OCI-LY7 (cell line): Measurements from ENCODE around the gene FLCN. TPM values are rescaled to one million over a fixed set of nuclear protein-coding genes. Genes with fewer than 3 reads are reported as not detected.

Experiments used
- BruUV-seq: library from RNA; stranded (reverse); fragments of 400-500 nt; replicated peaks from 2 replicates; lab custom pipeline; 2021; lab: Mats Ljungman, UMichigan
- CTCF ChIA-PET: fragments of 300-600 bp; sonication (Branson Sonifier 250); formaldehyde crosslinking; loops from one replicate; lab custom pipeline; 2022; ENCODE audit warnings: antibody characterized with exemption; ENCODE audit not compliant: unreplicated experiment; lab: Charles Lee
- POLR2A ChIA-PET: fragments of 300-600 bp; sonication (Branson Sonifier 250); formaldehyde crosslinking; loops from one replicate; lab custom pipeline; 2022; ENCODE audit warnings: antibody characterized with exemption; lab: Charles Lee
- DNase-seq: peaks from one replicate; pipeline ENCODE4 v3.0.0-alpha.2; 2015; ENCODE audit warnings: low spot score
- H2AFZ ChIP-seq: fragments of 200-600 bp; sonication (generic), shearing (Covaris generic); 2 replicates; pipeline ENCODE4 v1.6.1; 2014; ENCODE audit warnings: mild to moderate bottlenecking, antibody characterized with exemption, low read length, moderate library complexity
- H3K27ac ChIP-seq: fragments of 200-600 bp; sonication (generic); 2 replicates; pipeline ENCODE4 v1.5.1; 2014; ENCODE audit warnings: mixed run types, low read depth, mild to moderate bottlenecking, moderate library complexity, low read length, inconsistent platforms; ENCODE audit not compliant: poor library complexity, severe bottlenecking
- H3K36me3 ChIP-seq: fragments of 200-600 bp; sonication (generic); 2 replicates; pipeline ENCODE4 v1.6.1; 2014; ENCODE audit warnings: mild to moderate bottlenecking, antibody characterized with exemption, low read length, moderate library complexity, mixed read lengths; ENCODE audit not compliant: insufficient read depth
- H3K4me1 ChIP-seq: fragments of 200-600 bp; sonication (generic); 2 replicates; pipeline ENCODE4 v1.5.1; 2014; ENCODE audit warnings: mild to moderate bottlenecking, low read length; ENCODE audit not compliant: insufficient read depth, poor library complexity, severe bottlenecking
- H3K4me2 ChIP-seq: fragments of 200-600 bp; sonication (generic); 2 replicates; pipeline ENCODE4 v1.6.1; 2014; ENCODE audit warnings: mild to moderate bottlenecking, low read length
- H3K4me3 ChIP-seq: fragments of 200-600 bp; sonication (generic); 2 replicates; pipeline ENCODE4 v1.5.1; 2014; ENCODE audit warnings: mild to moderate bottlenecking, low read depth, low read length; ENCODE audit not compliant: poor library complexity, severe bottlenecking
- H3K79me2 ChIP-seq: fragments of 200-600 bp; sonication (generic); 2 replicates; pipeline ENCODE4 v1.6.1; 2016; ENCODE audit warnings: low read depth, mild to moderate bottlenecking, low read length, moderate library complexity, mixed read lengths; ENCODE audit not compliant: insufficient read depth
- H3K9me2 ChIP-seq: fragments of 200-600 bp; sonication (generic); 2 replicates; pipeline ENCODE4 v1.6.1; 2016; ENCODE audit warnings: mild to moderate bottlenecking, low read length, mixed read lengths; ENCODE audit not compliant: insufficient read depth
- H3K9me3 ChIP-seq: fragments of 200-600 bp; sonication (generic); 2 replicates; pipeline ENCODE4 v1.6.1; 2014; ENCODE audit warnings: mild to moderate bottlenecking, mixed run types, low read length, mixed read lengths
- H4K20me1 ChIP-seq: fragments of 200-600 bp; sonication (generic); 2 replicates; pipeline ENCODE4 v1.6.1; 2014; ENCODE audit warnings: mild to moderate bottlenecking, antibody characterized with exemption, low read length, moderate library complexity, mixed read lengths; ENCODE audit not compliant: insufficient read depth
- CTCF ChIP-seq: fragments of 200-600 bp; sonication (generic); conservative IDR thresholded peaks from 2 replicates; pipeline ENCODE4 v1.5.1; 2014; ENCODE audit warnings: mild to moderate bottlenecking, antibody characterized with exemption, low read length, moderate library complexity, mixed read lengths
- EZH2phosphoT487 ChIP-seq: fragments of 200-600 bp; sonication (generic); IDR thresholded peaks from 2 replicates; pipeline ENCODE4 v1.6.1; 2018; ENCODE audit warnings: low read depth, borderline replicate concordance, mild to moderate bottlenecking, mixed run types, antibody characterized with exemption, low read length, moderate library complexity, mixed read lengths
- intact Hi-C: fragments of 100-400 bp; cut with micrococcal nuclease; formaldehyde crosslinking; loops from one replicate; pipeline ENCODE4 v1.10.0; 2022; ENCODE audit not compliant: unreplicated experiment
- total RNA-seq, 2 experiments: library from RNA; depleted of rRNA in 1 of 2; stranded (reverse); fragments of >200 nt in 1 of 2; shearing (Covaris generic) in 1 of 2; gene quantifications; 2 replicates each; pipeline ENCODE4 v1.2.3, GENCODE V29; 2014 to 2022

FLCN gene
- total RNA-seq, 2 experiments from 2014 or later = 20.5 to 20.9 TPM

GRCh38 chr17:17226451-17227265 is 10.3 kb downstream of the FLCN start:
- POLR2A ChIA-PET = interaction anchor here (0.6 kb wide), 2 partner anchors 54 kb away, joined by 3 read pairs; no protein-coding TSS in a partner anchor

GRCh38 chr17:17225901-17226300 is 11.1 kb downstream of the FLCN start:
- no peak for DNase-seq
- H3K79me2 ChIP-seq = no peaks in the 10 kb centered on the region
- POLR2A ChIA-PET = interaction anchor here (0.6 kb wide), 1 partner anchor 55 kb away, joined by 3 read pairs; no protein-coding TSS in a partner anchor
- peaks cover 54% of the 10 kb centered on the region; the same call in 1 of the 2 replicates for H3K36me3 ChIP-seq
- H3K9me2 ChIP-seq = no peaks in the 10 kb centered on the region
- H3K27ac ChIP-seq = no peak overlapping the region
- no TSS peak for BruUV-seq
- TF ChIP-seq EZH2phosphoT487 (no peak), CTCF (no peak)
- CTCF ChIA-PET = no interaction called here
- no peaks in the 10 kb centered on the region for H3K9me3 ChIP-seq
- H3K4me3 ChIP-seq = no peak overlapping the region
- intact Hi-C loops = no loop called here
- H2AFZ ChIP-seq = no peak overlapping the region
- H3K4me2 ChIP-seq = no peak overlapping the region
- H4K20me1 ChIP-seq = no peaks in the 10 kb centered on the region; the same call in 1 of the 2 replicates
- no peaks in the 10 kb centered on the region for H3K4me1 ChIP-seq

More at GRCh38 chr17:17226451-17227265, 10.3 kb downstream of the FLCN start:
- Histone ChIP-seq H3K79me2 (no peaks in the 10 kb centered on the region), H2AFZ (no peak overlapping the region), H4K20me1 (no peaks in the 10 kb centered on the region; the same call in 1 of the 2 replicates), H3K4me2 (no peak overlapping the region), H3K9me2 (no peaks in the 10 kb centered on the region), H3K36me3 (peaks cover 59% of the 10 kb centered on the region; the same call in 1 of the 2 replicates), H3K4me1 (no peaks in the 10 kb centered on the region), H3K4me3 (no peak overlapping the region), H3K9me3 (no peaks in the 10 kb centered on the region), H3K27ac (no peak overlapping the region)
- no TSS peak for BruUV-seq
- TF ChIP-seq EZH2phosphoT487 (no peak), CTCF (no peak)
- CTCF ChIA-PET = no interaction called here
- intact Hi-C loops = no loop called here
- DNase-seq = no peak
